Liver (tissue), 9 donors: ENCODE data around the gene KCNJ4. TPM values are rescaled to one million over a fixed set of nuclear protein-coding genes. Genes with fewer than 3 reads are reported as not detected.

ENCODE experiments used
- DNase-seq: peaks from one replicate; pipeline ENCODE4 v3.0.0-alpha.2; 2017; ENCODE audit warnings: low spot score
- H3K27ac ChIP-seq, 2 donors: one replicate each; pipeline ENCODE4 v1.7.0; 2013; ENCODE audit warnings: inconsistent platforms in 2 of 2, low read length in 2 of 2, control low read depth in 1 of 2, low read depth in 1 of 2, mild to moderate bottlenecking in 1 of 2
- H3K27me3 ChIP-seq, 4 donors: one replicate each; pipeline versions ENCODE4 v1.6.1 to v1.7.0; 2013; ENCODE audit warnings: low read length in 3 of 4, inconsistent platforms in 1 of 4, mild to moderate bottlenecking in 1 of 4, moderate library complexity in 1 of 4; ENCODE audit not compliant: control insufficient read depth in 4 of 4, insufficient read depth in 4 of 4
- H3K36me3 ChIP-seq, 4 donors: one replicate each; pipeline versions ENCODE4 v1.6.1 to v1.7.0; 2013; ENCODE audit warnings: low read length in 3 of 4, mild to moderate bottlenecking in 3 of 4, low read depth in 1 of 4, moderate library complexity in 1 of 4; ENCODE audit not compliant: control insufficient read depth in 4 of 4, insufficient read depth in 3 of 4
- H3K4me1 ChIP-seq, 4 donors: one replicate each; pipeline versions ENCODE4 v1.6.1 to v1.7.0; 2013; ENCODE audit warnings: low read length in 3 of 4, mild to moderate bottlenecking in 3 of 4, moderate library complexity in 1 of 4; ENCODE audit not compliant: control insufficient read depth in 4 of 4, insufficient read depth in 4 of 4
- H3K4me3 ChIP-seq, 3 donors: one replicate each; pipeline versions ENCODE4 v1.6.1 to v1.7.0; 2013; ENCODE audit warnings: low read length in 3 of 3, control low read depth in 1 of 3, low read depth in 1 of 3, mild to moderate bottlenecking in 1 of 3
- H3K9ac ChIP-seq, 2 donors: one replicate each; pipeline ENCODE4 v1.7.0; 2013; ENCODE audit warnings: low read length in 2 of 2, mild to moderate bottlenecking in 2 of 2, moderate library complexity in 2 of 2, control low read depth in 1 of 2, low read depth in 1 of 2
- H3K9me3 ChIP-seq, 4 donors: one replicate each; pipeline versions ENCODE4 v1.6.1 to v1.7.0; 2013; ENCODE audit warnings: low read length in 3 of 4; ENCODE audit not compliant: control insufficient read depth in 4 of 4
- CTCF ChIP-seq: fragments of 150-350 bp; IDR thresholded peaks from 2 replicates; pipeline ENCODE4 v1.5.1; 2017; ENCODE audit warnings: improper control_type of control experiment, low read depth, low read length; ENCODE audit not compliant: missing input control
- EGR1 ChIP-seq, 2 donors: IDR thresholded peaks; 2 replicates each; pipeline ENCODE4 v1.6.1; 2016 to 2018; ENCODE audit warnings: antibody characterized with exemption in 2 of 2, low read depth in 2 of 2
- FOXA1 ChIP-seq: IDR thresholded peaks from 2 replicates; pipeline ENCODE4 v1.6.1; 2016; ENCODE audit warnings: antibody characterized with exemption
- FOXA2 ChIP-seq: IDR thresholded peaks from 2 replicates; pipeline ENCODE4 v1.6.1; 2016; ENCODE audit warnings: antibody characterized with exemption
- GABPA ChIP-seq, 2 donors: IDR thresholded peaks in 1 of 2; conservative IDR thresholded peaks in 1 of 2; 2 replicates each; pipeline ENCODE4 v1.6.1; 2016; ENCODE audit warnings: antibody characterized with exemption in 2 of 2, mild to moderate bottlenecking in 1 of 2, moderate library complexity in 1 of 2
- HNF4A ChIP-seq, 2 donors: conservative IDR thresholded peaks; 2 replicates each; pipeline ENCODE4 v1.6.1; 2016; ENCODE audit warnings: antibody characterized with exemption in 2 of 2, mild to moderate bottlenecking in 2 of 2
- NR2F2 ChIP-seq: IDR thresholded peaks from 2 replicates; pipeline ENCODE4 v1.6.1; 2016; ENCODE audit warnings: antibody characterized with exemption
- RAD21 ChIP-seq, 2 donors: IDR thresholded peaks; 2 replicates each; pipeline ENCODE4 v1.6.1; 2016; ENCODE audit warnings: antibody characterized with exemption in 2 of 2, mild to moderate bottlenecking in 2 of 2
- REST ChIP-seq: IDR thresholded peaks from 2 replicates; pipeline ENCODE4 v1.6.1; 2016; ENCODE audit warnings: antibody characterized with exemption, mild to moderate bottlenecking
- RXRA ChIP-seq, 2 donors: IDR thresholded peaks; 2 replicates each; pipeline ENCODE4 v1.6.1; 2017 to 2018; ENCODE audit warnings: antibody characterized with exemption in 2 of 2, mild to moderate bottlenecking in 1 of 2
- SP1 ChIP-seq: IDR thresholded peaks from 2 replicates; pipeline ENCODE4 v1.6.1; 2018; ENCODE audit warnings: antibody characterized with exemption, mild to moderate bottlenecking
- TAF1 ChIP-seq: conservative IDR thresholded peaks from 2 replicates; pipeline ENCODE4 v1.6.1; 2016; ENCODE audit warnings: antibody characterized with exemption, mild to moderate bottlenecking
- YY1 ChIP-seq: IDR thresholded peaks from 2 replicates; pipeline ENCODE4 v1.6.1; 2016; ENCODE audit warnings: antibody characterized with exemption, mild to moderate bottlenecking
- WGBS: extraction: QIAGEN DNeasy Blood & Tissue Kit; methylation state at CpG from one replicate; pipeline ENCODE4 v1.1.7; 2013; 5-methylcytosine and 5-hydroxymethylcytosine counted together
- polyA plus RNA-seq, 2 donors: library from polyadenylated mRNA; stranded (reverse) in 1 of 2; unstranded in 1 of 2; fragments of 200-250 nt in 1 of 2; fragments of >200 nt in 1 of 2; fragmentation: Nextera tagmentation in 1 of 2; extraction: Ambion mirVana in 1 of 2; gene quantifications; one replicate each; pipeline versions ENCODE4 v1.2.1 to v1.2.3, GENCODE V29; 2013 to 2015
- total RNA-seq, 2 donors: library from RNA; depleted of rRNA; stranded (reverse); fragments of >200 nt; gene quantifications; one replicate each; pipeline ENCODE4 v1.2.3, GENCODE V29; 2014
- TF ChIP-seq, protein P1 (sequence below): IDR thresholded peaks from 2 replicates; pipeline ENCODE4 v1.6.1; 2016; ENCODE audit warnings: antibody characterized with exemption
- TF ChIP-seq, protein P2 (sequence below): IDR thresholded peaks from 2 replicates; pipeline ENCODE4 v1.6.1; 2016; ENCODE audit warnings: antibody characterized with exemption
- TF ChIP-seq, protein P3 (sequence below): IDR thresholded peaks from 2 replicates; pipeline ENCODE4 v1.6.1; 2016; ENCODE audit warnings: antibody characterized with exemption
- donor health status: healthy.
- donor health status: healthy.
- donor health status: healthy.
- donor health status: healthy.
- donor health status: healthy.

Gene KCNJ4
- total and polyA plus RNA-seq, 4 donors, result 0.05 TPM; not detected in 3

GRCh38 chr22:38414009-38414395, 41.0 kb downstream of the KCNJ4 start:
- Histone ChIP-seq H3K27ac (no peak overlapping the region), H3K27me3 (no peaks in the 10 kb centered on the region), H3K4me3 (no peak overlapping the region), H3K4me1 (peaks cover 0 to 10% (median 5%) of the 10 kb centered on the region in 4 donors), H3K9ac (no peak overlapping the region), H3K36me3 (no peaks in the 10 kb centered on the region), H3K9me3 (no peaks in the 10 kb centered on the region)
- DNase-seq, result no peak
- no peak for TF ChIP-seq CTCF
- TF ChIP-seq, protein P1, sequence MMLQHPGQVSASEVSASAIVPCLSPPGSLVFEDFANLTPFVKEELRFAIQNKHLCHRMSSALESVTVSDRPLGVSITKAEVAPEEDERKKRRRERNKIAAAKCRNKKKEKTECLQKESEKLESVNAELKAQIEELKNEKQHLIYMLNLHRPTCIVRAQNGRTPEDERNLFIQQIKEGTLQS, result no peak
- no peak for TF ChIP-seq RXRA (IDR thresholded peaks at IDR 0.05)
- no peak for TF ChIP-seq FOXA1
- no peak for TF ChIP-seq FOXA2
- TF ChIP-seq, protein P2, sequence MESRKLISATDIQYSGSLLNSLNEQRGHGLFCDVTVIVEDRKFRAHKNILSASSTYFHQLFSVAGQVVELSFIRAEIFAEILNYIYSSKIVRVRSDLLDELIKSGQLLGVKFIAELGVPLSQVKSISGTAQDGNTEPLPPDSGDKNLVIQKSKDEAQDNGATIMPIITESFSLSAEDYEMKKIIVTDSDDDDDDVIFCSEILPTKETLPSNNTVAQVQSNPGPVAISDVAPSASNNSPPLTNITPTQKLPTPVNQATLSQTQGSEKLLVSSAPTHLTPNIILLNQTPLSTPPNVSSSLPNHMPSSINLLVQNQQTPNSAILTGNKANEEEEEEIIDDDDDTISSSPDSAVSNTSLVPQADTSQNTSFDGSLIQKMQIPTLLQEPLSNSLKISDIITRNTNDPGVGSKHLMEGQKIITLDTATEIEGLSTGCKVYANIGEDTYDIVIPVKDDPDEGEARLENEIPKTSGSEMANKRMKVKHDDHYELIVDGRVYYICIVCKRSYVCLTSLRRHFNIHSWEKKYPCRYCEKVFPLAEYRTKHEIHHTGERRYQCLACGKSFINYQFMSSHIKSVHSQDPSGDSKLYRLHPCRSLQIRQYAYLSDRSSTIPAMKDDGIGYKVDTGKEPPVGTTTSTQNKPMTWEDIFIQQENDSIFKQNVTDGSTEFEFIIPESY, result no peak
- TF ChIP-seq HNF4A (conservative IDR thresholded peaks at IDR 0.05), result no peak
- no peak for TF ChIP-seq RAD21 (IDR thresholded peaks at IDR 0.05)
- TF ChIP-seq, protein P3, sequence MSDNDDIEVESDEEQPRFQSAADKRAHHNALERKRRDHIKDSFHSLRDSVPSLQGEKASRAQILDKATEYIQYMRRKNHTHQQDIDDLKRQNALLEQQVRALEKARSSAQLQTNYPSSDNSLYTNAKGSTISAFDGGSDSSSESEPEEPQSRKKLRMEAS, result no peak
- no peak for TF ChIP-seq YY1
- TF ChIP-seq TAF1, result no peak
- no peak for TF ChIP-seq REST
- TF ChIP-seq GABPA (IDR thresholded peaks at IDR 0.05 in 1 of 2, conservative IDR thresholded peaks at IDR 0.05 in 1 of 2), result no peak
- no peak for TF ChIP-seq SP1
- TF ChIP-seq NR2F2, result no peak
- TF ChIP-seq EGR1 (IDR thresholded peaks at IDR 0.05; ENCODE audit: low read depth in 2 of 2), result no peak
- 98% methylated on average over 7 of the region's 7 CpGs for WGBS
